Esophagus muscularis mucosa (tissue), 4 donors: Measurements from ENCODE around the gene PHLDA3.
"Not testable (repeated sequence)": the region's sequence is repeated elsewhere in the genome, so short reads cannot be mapped to it uniquely, and the experiment has no call there.

ENCODE experiments used
- CTCF ChIP-seq, 3 experiments: fragments of 200-600 bp in 2 of 3; fragments of 450-650 bp in 1 of 3; sonication (generic) in 2 of 3; IDR thresholded peaks; one replicate each; pipeline ENCODE4 v1.5.1; 2017 to 2019; ENCODE audit warnings: antibody characterized with exemption in 3 of 3, mild to moderate bottlenecking in 2 of 3, moderate library complexity in 1 of 3
- EP300 ChIP-seq: sonication (generic); formaldehyde crosslinking; IDR thresholded peaks from one replicate; pipeline ENCODE4 v1.6.1; 2017; ENCODE audit warnings: antibody characterized with exemption
- POLR2AphosphoS5 ChIP-seq, 2 donors: sonication (generic); formaldehyde crosslinking; IDR thresholded peaks; one replicate each; pipeline ENCODE4 v1.6.1; 2017; ENCODE audit warnings: antibody characterized with exemption in 2 of 2

- not testable (repeated sequence) for TF ChIP-seq CTCF (IDR thresholded peaks at IDR 0.05); EP300
- TF ChIP-seq POLR2AphosphoS5 (IDR thresholded peaks at IDR 0.05) = peak in 1 of 2 donors; percentile 47
Measured at GRCh38 chr1:201478666-201479065, 9.7 kb upstream of the PHLDA3 start.
